SK-N-SH (cell line): ENCODE measurements around the gene PRELID3B.

Experiments used
- CHD2 ChIP-seq: fragments of 150-350 bp; IDR thresholded peaks from 2 replicates; pipeline ENCODE4 v1.6.1; 2018; ENCODE audit warnings: low read length; ENCODE audit not compliant: partially characterized antibody
- CTCF ChIP-seq: fragments of 200-600 bp; sonication (generic); IDR thresholded peaks from 2 replicates; pipeline ENCODE4 v1.6.1; 2017; ENCODE audit warnings: antibody characterized with exemption, mild to moderate bottlenecking, moderate library complexity
- EP300 ChIP-seq, 2 experiments: IDR thresholded peaks; 2 replicates each; pipeline versions ENCODE4 v1.4.0 to v1.6.1; 2012; ENCODE audit warnings: borderline replicate concordance in 1 of 2, low read depth in 1 of 2, low read length in 1 of 2
- EZH2phosphoT487 ChIP-seq: fragments of 200-600 bp; sonication (generic); IDR thresholded peaks from 2 replicates; pipeline ENCODE4 v1.6.1; 2017; ENCODE audit warnings: low read depth, mixed run types, mild to moderate bottlenecking, antibody characterized with exemption, moderate library complexity, borderline replicate concordance
- FOXM1 ChIP-seq: IDR thresholded peaks from 2 replicates; pipeline ENCODE4 v1.4.0; 2012; ENCODE audit warnings: low read depth, mild to moderate bottlenecking
- GATA2 ChIP-seq: sonication (generic); formaldehyde crosslinking; IDR thresholded peaks from 2 replicates; pipeline ENCODE4 v1.5.0; 2020; ENCODE audit warnings: mild to moderate bottlenecking, missing genetic modification reagents
- JUND ChIP-seq: IDR thresholded peaks from 2 replicates; pipeline ENCODE4 v1.4.0; 2012
- POLR2AphosphoS5 ChIP-seq: IDR thresholded peaks from 2 replicates; pipeline ENCODE4 v1.6.1; 2012; ENCODE audit warnings: low read depth, low read length
- RFX5 ChIP-seq: IDR thresholded peaks from 2 replicates; pipeline ENCODE4 v1.6.1; 2012; ENCODE audit warnings: mild to moderate bottlenecking, improper control_type of control experiment, low read length
- SMC3 ChIP-seq: IDR thresholded peaks from 2 replicates; pipeline ENCODE4 v1.6.1; 2012; ENCODE audit warnings: low read depth, low read length, improper control_type of control experiment

- TF ChIP-seq GATA2 (CRISPR knock-in tag), result no peak
- TF ChIP-seq EZH2phosphoT487, result no peak
- no peak for TF ChIP-seq POLR2AphosphoS5
- no peak for TF ChIP-seq EP300 (IDR thresholded peaks at IDR 0.05; ENCODE audit: borderline replicate concordance in 1 of 2, low read depth in 1 of 2, low read length in 1 of 2)
- no peak for TF ChIP-seq CTCF
- no peak for TF ChIP-seq JUND
- TF ChIP-seq CHD2, result no peak
- TF ChIP-seq SMC3, result no peak
- no peak for TF ChIP-seq RFX5
- no peak for TF ChIP-seq FOXM1
Measured at GRCh38 chr20:59010321-59010994, 32.1 kb downstream of the PRELID3B start.
